Activated T-helper 2 cell treated with anti-CD3 and anti-CD28 coated beads, Interferon-gamma antibody, Interleukin-2, Interleukin-4, amounts not matched to agents 10 μg/mL and 5 μg/mL and 100 μg/mL, durations not matched to agents 14 hours and 24 hours and 36 hours (primary cell): ENCODE results near the gene RPL28. TPM values are rescaled to one million over a fixed set of nuclear protein-coding genes. Genes with fewer than 3 reads are reported as not detected.
"Not testable (repeated sequence)": the region's sequence is repeated elsewhere in the genome, so short reads cannot be mapped to it uniquely, and the experiment has no call there.

Experiments used
- DNase-seq: peaks from one replicate; pipeline ENCODE4 v3.0.0; 2021; ENCODE audit warnings: low spot score
- H3K27ac Mint-ChIP-seq: one replicate; pipeline ENCODE4 v1.8.0; 2021; ENCODE audit warnings: mixed read lengths
- H3K27me3 Mint-ChIP-seq: one replicate; pipeline ENCODE4 v1.8.0; 2021; ENCODE audit warnings: low read depth, mixed read lengths
- H3K36me3 Mint-ChIP-seq: one replicate; pipeline ENCODE4 v1.8.0; 2021; ENCODE audit warnings: low read depth, mixed read lengths
- H3K4me1 Mint-ChIP-seq: one replicate; pipeline ENCODE4 v1.8.0; 2021; ENCODE audit warnings: low read depth, mixed read lengths
- H3K4me3 Mint-ChIP-seq: one replicate; pipeline ENCODE4 v1.8.0; 2021; ENCODE audit warnings: low read depth, mild to moderate bottlenecking, moderate library complexity, mixed read lengths
- H3K9me3 Mint-ChIP-seq: one replicate; pipeline ENCODE4 v1.8.0; 2021; ENCODE audit warnings: mixed read lengths
- intact Hi-C: fragments of 100-400 bp; cut with micrococcal nuclease; formaldehyde crosslinking; loops from one replicate; pipeline ENCODE4 v1.15.1; 2023
- total RNA-seq: library from RNA; stranded (reverse); gene quantifications from 2 replicates; pipeline ENCODE4 v1.2.3, GENCODE V29; 2022

RPL28 gene
- total RNA-seq, 1 donor from 2014 or later, result 2,207 TPM

DNA sequence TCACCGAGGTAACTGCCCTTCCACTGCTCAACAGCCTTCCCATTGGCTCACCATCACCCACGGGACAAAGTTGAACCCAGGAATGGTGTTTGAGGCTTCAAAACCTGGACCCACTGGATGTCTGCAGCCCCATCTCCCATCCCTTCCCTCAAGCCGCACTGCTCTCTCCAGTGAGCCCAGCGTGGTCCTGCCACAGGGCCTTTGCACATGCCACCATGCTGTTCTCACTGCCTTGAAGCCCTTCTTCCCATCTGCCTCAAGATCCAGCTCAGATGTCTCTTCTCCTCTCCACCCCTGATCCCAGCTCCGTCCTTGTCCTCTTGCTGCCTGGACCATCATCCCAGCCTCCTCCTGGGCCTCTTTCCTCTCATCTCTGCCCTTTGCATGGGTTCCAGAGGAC, 53.3 kb downstream of the RPL28 start:
- H3K4me3 Mint-ChIP-seq, result no peak overlapping the region
- intact Hi-C loops, result no loop called here
- H3K36me3 Mint-ChIP-seq, result no peaks in the 10 kb centered on the region
- no peaks in the 10 kb centered on the region for H3K9me3 Mint-ChIP-seq
- H3K27ac Mint-ChIP-seq, result no peak overlapping the region
- H3K4me1 Mint-ChIP-seq, result peaks cover 10% of the 10 kb centered on the region
- H3K27me3 Mint-ChIP-seq, result peaks cover 48% of the 10 kb centered on the region
- no peak for DNase-seq

DNA sequence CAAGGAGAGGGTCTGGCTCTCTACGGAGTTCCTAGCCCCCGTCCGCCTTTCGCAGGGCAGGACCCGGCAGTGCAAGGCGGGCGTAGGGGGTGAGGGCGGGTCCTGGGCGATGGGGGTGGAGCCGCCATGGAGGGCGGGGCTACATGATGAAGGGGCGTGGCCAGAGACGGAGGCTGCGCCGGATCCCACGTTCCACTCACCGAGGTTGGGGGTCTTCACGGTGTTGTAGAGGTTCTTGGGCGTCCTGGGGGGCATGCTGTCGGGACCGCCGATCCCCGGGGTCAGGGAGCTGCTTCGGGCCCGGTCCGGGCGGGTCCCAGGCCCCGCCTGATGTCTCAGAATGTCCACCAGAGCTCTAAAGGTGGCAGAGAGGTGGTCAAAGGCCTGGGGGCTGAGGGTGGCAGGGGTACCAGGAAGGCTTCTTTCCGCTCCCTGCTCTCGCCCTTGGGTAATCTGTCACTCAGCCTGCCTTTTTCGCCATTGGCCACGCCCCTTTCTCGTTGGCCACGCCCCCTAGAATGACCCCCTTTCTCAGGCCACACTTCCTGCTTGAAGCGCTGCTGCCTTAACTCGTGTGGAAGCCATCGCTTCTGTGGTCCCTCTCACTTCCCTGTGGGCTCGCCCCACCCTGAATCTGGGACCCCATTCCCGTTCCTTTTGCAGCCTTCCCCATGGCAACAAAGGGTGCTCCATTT, 54.8 kb downstream of the RPL28 start:
- Mint-ChIP-seq H3K36me3 (no peaks in the 10 kb centered on the region), H3K27me3 (peaks cover 57% of the 10 kb centered on the region), H3K27ac (no peak overlapping the region), H3K4me3 (no peak overlapping the region), H3K4me1 (peaks cover 10% of the 10 kb centered on the region), H3K9me3 (no peaks in the 10 kb centered on the region)
- intact Hi-C loops, result no loop called here
- DNase-seq, result no peak

DNA sequence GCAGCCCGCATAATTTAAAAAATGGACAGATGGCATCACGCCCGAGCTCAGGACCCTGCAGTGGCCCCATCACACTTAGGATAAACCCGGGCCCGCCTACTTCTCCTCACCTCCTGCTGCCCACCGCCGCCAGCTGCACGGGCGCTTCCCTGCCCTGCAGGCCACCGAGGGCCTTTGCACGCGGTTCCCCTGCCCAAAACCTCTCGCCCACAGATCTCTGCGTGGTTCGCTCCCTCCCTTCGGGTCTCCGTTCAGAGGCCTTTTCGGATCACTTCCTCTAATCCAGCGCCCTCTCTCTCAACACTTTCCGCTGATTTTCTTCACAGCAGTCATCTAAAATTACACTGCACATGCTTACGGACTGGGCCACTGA, 55.6 kb downstream of the RPL28 start:
- no peaks in the 10 kb centered on the region for H3K9me3 Mint-ChIP-seq
- H3K36me3 Mint-ChIP-seq, result no peaks in the 10 kb centered on the region
- no peak overlapping the region for H3K4me3 Mint-ChIP-seq
- intact Hi-C loops, result no loop called here
- H3K27ac Mint-ChIP-seq, result no peak overlapping the region
- H3K4me1 Mint-ChIP-seq, result peaks cover 10% of the 10 kb centered on the region
- peaks cover 60% of the 10 kb centered on the region for H3K27me3 Mint-ChIP-seq
- no peak for DNase-seq

DNA sequence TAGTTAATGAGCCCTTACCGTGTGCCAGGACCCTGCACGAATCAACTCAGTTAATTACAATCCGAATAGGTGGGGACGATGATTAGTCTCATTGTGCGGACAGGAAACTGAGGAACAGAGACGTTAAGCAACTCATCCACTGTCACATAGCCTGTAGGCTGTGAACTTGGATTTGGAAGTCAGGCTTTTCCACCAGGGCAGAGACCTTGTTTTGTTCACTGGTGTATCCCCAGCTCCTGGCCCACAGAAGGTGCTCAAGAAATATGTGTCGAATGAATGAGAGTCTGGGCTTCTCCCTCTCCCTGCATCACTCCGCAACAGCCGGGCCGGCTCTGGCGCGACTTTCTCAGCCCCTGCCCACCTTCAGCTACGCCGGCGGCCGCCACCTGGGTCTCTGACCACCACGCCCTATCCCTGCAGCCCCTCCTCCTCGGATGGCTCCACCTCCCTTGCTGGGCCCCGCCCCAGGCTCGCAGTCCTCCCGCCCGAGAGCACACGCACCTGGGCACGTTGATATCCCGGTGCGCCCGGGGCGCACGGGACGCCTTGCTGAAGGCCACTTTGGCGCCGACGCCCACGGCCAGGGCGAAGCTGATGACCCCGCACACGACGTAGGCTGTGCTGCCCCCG, 56.1 kb downstream of the RPL28 start:
- Mint-ChIP-seq H3K27me3 (peaks cover 57% of the 10 kb centered on the region), H3K4me1 (peaks cover 10% of the 10 kb centered on the region), H3K36me3 (no peaks in the 10 kb centered on the region), H3K4me3 (no peak overlapping the region), H3K27ac (no peak overlapping the region), H3K9me3 (no peaks in the 10 kb centered on the region)
- no peak for DNase-seq
- intact Hi-C loops, result no loop called here

DNA sequence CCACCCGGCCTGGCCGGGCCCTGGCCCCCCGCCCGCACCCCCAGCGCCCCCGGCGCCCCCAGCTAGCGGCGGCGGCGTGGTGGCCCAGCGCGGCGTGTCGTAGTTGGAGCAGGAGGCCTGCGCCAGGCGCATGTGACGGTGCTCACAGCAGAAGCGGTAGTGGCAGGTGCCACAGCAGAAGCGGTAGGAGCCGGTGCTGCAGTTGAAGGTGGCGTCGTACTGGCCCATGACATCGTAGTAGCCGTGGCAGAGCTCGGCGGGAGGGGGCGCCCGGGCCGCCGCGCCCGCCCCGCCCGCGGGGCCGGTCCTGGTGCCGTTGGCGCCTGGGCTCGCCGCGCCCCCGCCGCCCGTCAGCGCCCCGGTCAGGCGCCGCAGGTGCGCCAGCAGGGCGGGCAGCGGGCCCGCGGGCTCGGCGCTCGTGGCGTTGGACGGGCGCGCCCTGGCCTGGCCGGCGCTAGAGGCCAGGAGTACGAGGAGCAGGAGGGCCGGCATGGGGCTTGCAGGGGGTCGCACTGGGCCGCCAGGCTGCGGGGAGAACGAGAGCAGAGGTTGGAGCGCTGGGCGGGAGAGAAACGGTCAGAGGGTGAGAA, 56.7 kb downstream of the RPL28 start:
- DNase-seq, result no peak
- no peak overlapping the region for H3K27ac Mint-ChIP-seq
- H3K9me3 Mint-ChIP-seq, result no peaks in the 10 kb centered on the region
- peaks cover 10% of the 10 kb centered on the region for H3K4me1 Mint-ChIP-seq
- H3K27me3 Mint-ChIP-seq, result peaks cover 53% of the 10 kb centered on the region
- H3K36me3 Mint-ChIP-seq, result no peaks in the 10 kb centered on the region
- intact Hi-C loops, result no loop called here
- no peak overlapping the region for H3K4me3 Mint-ChIP-seq

DNA sequence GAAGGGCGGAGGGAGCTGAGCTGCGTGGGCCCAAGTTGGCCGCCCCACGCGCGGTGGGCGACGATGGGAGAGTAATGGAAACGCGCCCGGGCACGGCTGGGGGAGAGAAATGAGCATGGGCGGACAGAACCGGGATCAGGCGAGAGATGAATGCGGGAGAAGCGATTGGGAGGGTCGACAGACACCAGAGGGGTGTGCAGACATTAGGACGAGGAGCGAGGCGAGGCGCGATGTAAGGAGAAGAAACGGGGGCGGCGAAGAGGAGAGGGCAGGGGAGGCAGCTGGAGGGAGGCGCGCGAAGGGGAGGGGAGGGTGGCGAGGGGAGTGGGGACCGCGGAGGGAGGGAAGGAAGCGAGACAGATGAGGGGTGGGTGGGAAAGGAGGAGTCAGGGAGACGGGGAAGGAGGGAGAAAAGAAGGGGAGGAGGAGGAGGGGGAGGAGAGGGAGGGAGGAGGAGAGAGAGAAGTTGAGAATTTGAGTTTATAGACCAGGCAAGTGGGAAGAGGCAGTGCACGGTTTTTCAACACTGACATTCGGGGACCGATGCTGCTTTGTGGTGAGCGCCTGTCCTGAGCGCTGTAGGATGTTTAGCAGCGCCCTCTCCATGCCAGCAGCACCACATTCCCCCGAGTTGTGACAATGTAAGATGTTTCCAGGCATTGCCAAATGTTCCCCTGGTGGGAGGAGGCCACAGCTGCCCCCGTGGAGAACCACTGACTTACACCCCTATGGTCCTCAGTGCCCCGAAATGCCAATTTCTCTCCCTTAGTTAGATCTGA, 57.5 kb downstream of the RPL28 start, which contains the start of gene SHISA7:
Gene SHISA7, minus strand, starts transcription at position 256 of the 779 bp plus-strand sequence. CDS start 437 bp downstream, outside the sequence.
- intact Hi-C loops, result no loop called here
- Mint-ChIP-seq H3K4me1 (peaks cover 10% of the 10 kb centered on the region), H3K4me3 (no peak within 1 kb of the TSS), H3K36me3 (no peaks in the 10 kb centered on the region), H3K27me3 (peaks cover 53% of the 10 kb centered on the region), H3K9me3 (no peaks in the 10 kb centered on the region), H3K27ac (no peak within 1 kb of the TSS)
- DNase-seq, result no peak

DNA sequence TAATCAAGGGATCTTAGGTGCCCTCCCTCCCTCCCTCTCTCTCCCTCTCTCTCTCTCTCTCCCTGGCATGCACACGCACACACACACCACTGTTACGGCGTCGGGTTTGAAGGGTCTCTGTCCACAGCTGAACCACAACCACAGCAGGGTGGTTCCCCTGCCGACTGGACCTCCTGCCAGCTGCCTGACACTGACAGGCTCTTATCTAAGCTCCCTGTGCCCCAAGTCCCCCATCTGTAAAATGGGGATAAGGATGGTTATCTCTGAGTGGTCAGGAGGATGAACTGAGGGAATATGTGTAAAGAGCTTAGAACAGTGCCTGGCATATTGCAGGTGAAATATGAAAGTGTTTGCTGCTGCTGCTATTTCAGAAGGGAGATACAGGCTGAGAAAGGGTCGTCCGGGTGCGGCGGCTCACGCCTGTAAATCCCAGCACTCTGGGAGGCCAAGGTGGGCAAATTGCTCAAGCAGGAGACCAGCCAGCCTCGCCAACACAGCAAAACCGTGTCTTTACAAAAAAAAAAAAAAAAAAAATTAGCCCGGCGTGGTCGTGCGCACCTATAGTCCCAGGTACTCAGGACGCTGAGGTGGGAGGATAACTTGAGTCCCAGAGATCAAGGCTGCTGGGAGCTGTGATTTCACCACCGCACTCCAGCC, 58.2 kb downstream of the RPL28 start:
- Mint-ChIP-seq H3K4me1 (peaks cover 10% of the 10 kb centered on the region), H3K27ac (no peak overlapping the region), H3K9me3 (no peaks in the 10 kb centered on the region), H3K27me3 (peaks cover 51% of the 10 kb centered on the region), H3K4me3 (no peak overlapping the region), H3K36me3 (no peaks in the 10 kb centered on the region)
- DNase-seq, result no peak
- intact Hi-C loops, result no loop called here

DNA sequence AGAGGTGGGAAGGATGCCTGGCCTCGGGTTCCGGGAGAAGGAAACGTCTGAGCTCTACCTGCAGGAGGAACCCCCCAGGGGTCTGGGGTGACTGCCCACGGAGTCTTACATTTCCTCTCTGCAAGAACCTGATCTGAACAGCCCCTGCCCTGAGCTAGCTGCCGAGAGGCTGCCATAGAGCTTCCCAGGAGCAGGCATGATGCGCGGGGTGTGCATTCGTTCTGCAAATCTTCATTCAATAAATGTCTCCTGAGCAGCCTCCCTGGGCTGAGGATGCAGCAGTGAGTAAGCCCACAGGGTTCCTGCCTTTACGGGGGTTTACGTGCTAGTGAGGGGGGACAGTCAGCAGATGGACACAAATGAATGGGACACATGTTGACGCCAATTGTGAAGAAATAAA, 58.9 kb downstream of the RPL28 start:
- Mint-ChIP-seq H3K27ac (no peak overlapping the region), H3K27me3 (peaks cover 44% of the 10 kb centered on the region), H3K9me3 (no peaks in the 10 kb centered on the region), H3K36me3 (no peaks in the 10 kb centered on the region), H3K4me1 (peaks cover 10% of the 10 kb centered on the region), H3K4me3 (no peak overlapping the region)
- no peak for DNase-seq
- intact Hi-C loops, result no loop called here

DNA sequence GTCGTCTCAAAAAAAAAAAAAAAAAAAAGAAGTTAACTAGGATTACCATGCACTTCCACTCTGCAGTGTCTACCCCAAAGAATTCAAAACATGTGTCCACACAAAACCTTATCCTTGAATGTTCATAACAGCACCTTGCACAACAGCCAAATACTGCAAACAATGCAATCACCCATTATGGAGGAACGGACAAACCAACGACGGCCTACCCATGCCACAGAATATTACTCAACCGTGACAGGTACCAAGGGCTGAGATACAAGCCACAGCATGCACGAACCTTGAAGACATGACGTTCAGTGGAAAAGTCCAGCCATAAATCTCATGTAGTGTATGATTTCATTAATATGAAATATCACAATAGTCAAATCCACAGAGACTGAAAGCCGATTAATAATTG, 60.3 kb downstream of the RPL28 start:
- Mint-ChIP-seq H3K27ac (no peak overlapping the region), H3K27me3 (peaks cover 44% of the 10 kb centered on the region), H3K4me3 (no peak overlapping the region), H3K36me3 (no peaks in the 10 kb centered on the region), H3K9me3 (no peaks in the 10 kb centered on the region), H3K4me1 (peaks cover 6% of the 10 kb centered on the region)
- DNase-seq, result no peak
- intact Hi-C loops, result no loop called here

DNA sequence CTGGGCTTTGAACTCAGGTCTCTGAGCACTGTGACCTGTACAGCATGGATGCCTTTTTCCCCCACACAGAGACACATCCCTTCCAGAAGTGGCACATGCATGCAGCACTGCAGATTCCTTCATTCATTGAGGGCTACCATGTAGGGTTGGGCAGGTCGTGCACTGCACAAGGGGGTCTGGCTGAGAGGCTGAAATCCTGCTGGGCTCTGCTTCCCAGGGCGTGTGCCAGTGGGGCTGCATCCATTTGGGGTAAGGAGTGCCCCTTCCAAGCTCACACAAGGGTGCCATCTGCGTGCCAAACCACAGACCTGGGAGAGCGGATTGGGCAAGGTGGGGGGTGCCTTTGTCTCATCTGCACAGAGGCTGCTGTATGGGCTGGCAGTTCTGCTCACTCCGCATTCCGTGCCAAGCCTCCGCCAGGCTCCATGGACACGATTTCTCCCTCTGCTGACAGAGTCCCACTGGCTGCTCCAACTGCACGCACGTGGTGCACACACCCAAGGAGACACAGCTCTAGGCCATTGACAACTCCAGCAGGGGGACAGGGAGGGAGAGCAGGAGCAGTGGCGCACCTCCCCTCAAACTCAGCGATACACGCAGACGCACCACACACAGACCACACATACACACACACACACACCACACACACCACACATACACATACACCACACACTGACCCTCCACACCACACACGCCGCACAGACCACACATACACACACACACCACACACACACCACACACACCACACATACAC, 61.9 kb downstream of the RPL28 start:
- Mint-ChIP-seq H3K9me3 (no peaks in the 10 kb centered on the region), H3K27ac (no peak overlapping the region), H3K36me3 (no peaks in the 10 kb centered on the region), H3K27me3 (peaks cover 38% of the 10 kb centered on the region), H3K4me3 (no peak overlapping the region), H3K4me1 (no peaks in the 10 kb centered on the region)
- intact Hi-C loops, result no loop called here
- no peak for DNase-seq

DNA sequence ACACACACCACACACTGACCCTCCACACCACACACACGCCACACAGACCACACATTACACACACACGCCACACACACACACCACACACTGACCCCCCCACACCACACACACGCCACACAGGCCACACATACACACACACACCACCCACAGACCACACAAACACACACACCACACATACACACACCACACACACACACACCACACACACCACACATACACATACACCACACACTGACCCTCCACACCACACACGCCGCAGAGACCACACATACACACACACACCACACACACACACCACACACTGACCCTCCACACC, 62.4 kb downstream of the RPL28 start:
- H3K4me1 Mint-ChIP-seq, H3K9me3 Mint-ChIP-seq, DNase-seq, H3K27ac Mint-ChIP-seq, intact Hi-C loops, H3K4me3 Mint-ChIP-seq, H3K36me3 Mint-ChIP-seq: not testable (repeated sequence)
- H3K27me3 Mint-ChIP-seq, result peaks cover 36% of the 10 kb centered on the region

DNA sequence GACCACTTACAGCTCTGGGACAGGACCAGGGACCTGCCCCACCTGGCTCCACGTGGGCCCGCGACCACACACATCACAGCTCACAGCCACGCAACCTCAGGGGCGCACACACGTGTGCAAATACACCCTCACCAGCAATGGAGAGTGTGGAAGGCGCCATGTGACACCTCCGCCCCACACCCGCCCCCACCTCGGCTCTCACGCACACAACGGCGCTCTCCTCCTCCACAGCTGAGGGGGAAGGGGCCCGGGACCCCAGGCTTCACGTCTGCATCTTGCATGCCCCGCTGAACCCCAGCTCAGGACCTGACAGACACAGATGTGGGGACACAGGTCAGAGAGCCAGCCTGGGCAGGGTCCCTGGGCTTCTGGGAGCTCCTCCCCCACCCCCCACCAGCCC, 63.7 kb downstream of the RPL28 start:
- intact Hi-C loops, result no loop called here
- H3K4me3 Mint-ChIP-seq, result no peak overlapping the region
- H3K9me3 Mint-ChIP-seq, result no peaks in the 10 kb centered on the region
- peaks cover 31% of the 10 kb centered on the region for H3K27me3 Mint-ChIP-seq
- H3K27ac Mint-ChIP-seq, result no peak overlapping the region
- H3K36me3 Mint-ChIP-seq, result peaks cover 10% of the 10 kb centered on the region
- no peak for DNase-seq
- H3K4me1 Mint-ChIP-seq, result peaks cover 3% of the 10 kb centered on the region
